A549 treated with GW870086 at 1 μM for 4 hours (cell line): ENCODE data around the gene AP1S1. TPM values are rescaled to one million over a fixed set of nuclear protein-coding genes. Genes with fewer than 3 reads are reported as not detected.

Experiments used
- total RNA-seq: library from RNA; stranded (reverse); fragments of 200-300 nt; extraction: Qiagen RNA extraction; gene quantifications from 5 replicates; pipeline ENCODE4 v1.2.3, GENCODE V29; 2022; ENCODE audit warnings: low read depth

Gene AP1S1
- total RNA-seq = 140 to 156 TPM (median 147 TPM) in 5 replicates

DNA sequence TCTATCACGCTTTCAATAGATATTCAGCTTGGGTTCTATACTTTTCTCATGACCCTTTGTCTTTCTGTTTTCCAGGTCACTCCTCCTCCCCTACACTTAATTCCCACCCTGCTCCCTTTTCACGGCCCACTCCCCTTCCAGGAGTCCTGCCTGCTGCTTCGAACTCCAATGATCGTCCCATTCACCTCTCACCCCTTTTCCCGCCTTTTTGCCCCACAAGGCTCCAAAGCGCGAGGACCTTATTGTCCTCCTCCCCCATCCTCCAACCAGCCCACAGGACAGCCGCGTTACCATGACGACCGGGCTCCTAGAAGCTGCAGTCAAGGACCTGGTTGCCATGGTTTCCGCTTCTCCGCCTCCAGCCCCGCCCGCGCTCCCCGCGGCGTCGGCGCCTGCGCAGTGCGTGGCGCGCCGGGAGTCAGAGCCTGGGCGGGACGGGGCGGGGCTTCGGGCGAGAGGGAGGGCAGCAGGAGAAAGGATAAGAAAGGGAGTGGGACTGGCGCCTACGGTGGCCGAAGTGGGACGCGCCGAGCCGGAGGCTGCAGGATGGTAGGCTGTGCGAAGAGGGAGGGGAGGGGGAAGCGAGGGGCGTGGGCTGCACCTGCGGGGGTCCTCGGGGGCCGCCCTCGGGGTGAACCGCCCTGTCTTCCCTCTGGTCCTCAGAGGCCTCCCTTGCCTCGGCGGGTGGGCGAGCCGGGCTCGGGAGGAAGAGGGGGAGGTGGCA is at the start of gene AP1S1:
Gene AP1S1 (plus strand): TSS at position 508 of the 724 bp plus-strand sequence. CDS start 39 bp downstream, at position 547.

GRCh38 chr7:101126651-101127459 is 27.4 kb upstream of the AP1S1 start, which contains the start of gene SERPINE1:
Gene SERPINE1 (plus strand): TSS chr7:101127104. CDS start chr7:101128394, 1,290 bp downstream.

GRCh38 chr7:101165075-101165957 is 11.0 kb downstream of the AP1S1 start, which contains the start of gene VGF:
Gene VGF (minus strand): TSS chr7:101165569. CDS start chr7:101164843, 726 bp downstream.

DNA sequence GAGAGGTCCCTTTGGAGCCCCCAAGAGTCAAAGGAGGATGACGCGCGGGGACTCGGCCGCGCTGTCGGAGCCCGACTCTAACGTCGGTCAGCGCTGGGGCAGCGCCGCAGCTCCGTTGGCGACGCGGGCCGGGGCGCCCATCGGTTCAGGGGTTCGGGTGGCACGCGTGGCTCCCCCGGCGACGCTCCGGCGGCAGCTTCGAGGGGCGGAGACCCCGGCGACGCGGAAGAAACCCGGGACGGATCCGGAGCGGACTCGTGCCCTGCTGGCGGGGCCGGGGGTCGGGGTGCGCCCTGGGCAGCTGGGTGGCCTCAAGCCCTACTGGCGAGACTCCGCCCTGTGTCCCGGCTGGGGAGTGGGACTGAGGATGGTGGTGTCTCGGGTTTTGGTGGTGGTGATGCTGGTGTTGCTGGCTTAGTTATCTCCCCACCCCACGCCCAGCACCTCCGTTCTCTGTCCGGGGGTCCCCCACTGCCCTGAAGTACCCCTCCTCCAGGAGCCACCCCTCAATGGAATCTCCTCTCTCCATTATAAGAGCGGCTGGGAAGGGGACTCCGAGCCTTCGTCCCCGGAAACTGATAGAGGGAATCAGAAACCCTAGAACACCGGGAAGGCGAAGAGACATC is 26.0 kb downstream of the AP1S1 start, which contains the start of gene NAT16:
Gene NAT16 (minus strand): TSS at position 164 of the 626 bp plus-strand sequence. CDS start 5,486 bp downstream, outside the sequence.

DNA sequence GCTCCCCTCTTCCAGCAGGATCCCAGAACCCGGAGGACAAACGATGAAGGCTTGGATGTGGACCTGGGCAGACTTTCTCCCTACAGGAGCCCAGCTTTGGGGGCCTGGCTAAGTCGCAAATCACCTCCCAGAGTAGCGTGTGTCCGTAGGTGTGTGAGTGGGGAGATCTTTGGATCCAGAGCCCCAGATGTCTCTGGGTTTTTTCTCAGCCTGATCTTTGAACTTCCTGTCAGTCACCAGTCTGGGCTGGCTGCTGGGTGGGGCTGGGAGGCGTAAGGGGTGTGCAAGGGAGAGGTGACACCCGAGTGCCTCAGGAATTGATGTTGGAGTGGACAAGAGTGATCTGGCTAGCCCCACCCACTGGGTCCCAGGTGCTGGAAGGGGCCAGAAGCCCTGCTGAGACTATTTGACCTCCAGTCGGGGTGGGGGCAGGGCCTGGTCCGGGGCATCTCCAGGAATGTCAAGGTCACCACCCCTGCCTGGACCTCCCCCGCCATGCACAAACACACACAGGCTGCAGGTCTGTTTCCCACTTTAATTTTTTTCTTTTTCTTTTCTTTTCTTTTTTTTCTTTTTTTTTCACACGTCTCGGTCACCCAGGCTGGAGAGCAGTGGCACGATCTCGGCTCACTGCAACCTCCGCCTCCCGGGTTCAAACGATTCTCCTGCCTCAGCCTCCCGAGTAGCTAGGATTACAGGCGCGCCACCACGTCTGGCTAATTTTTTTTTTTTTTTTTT is 46.8 kb downstream of the AP1S1 start, which contains the start of gene MOGAT3:
Gene MOGAT3 (minus strand): TSS at position 175 of the 738 bp plus-strand sequence. CDS start 182 bp downstream, outside the sequence.

Other genes starting within 250 kb of the AP1S1 start
- gene MUC3A, start 204.9 kb upstream of the AP1S1 start, total RNA-seq = 14.0 to 20.8 TPM (median 19.9 TPM) in 5 replicates
- 14.8 to 23.2 TPM (median 20.8 TPM) in 5 replicates for gene MUC12, start 184.9 kb upstream of the AP1S1 start, total RNA-seq
- gene MUC17, start 134.4 kb upstream of the AP1S1 start, total RNA-seq = 0.01 to 0.19 TPM (median 0.03 TPM) in 4 of 5 replicates, not detected in the other
- 11.6 to 15.7 TPM (median 12.4 TPM) in 5 replicates for gene TRIM56, start 69.0 kb upstream of the AP1S1 start, total RNA-seq
- gene SERPINE1, start 27.4 kb upstream of the AP1S1 start, total RNA-seq = 1,451 to 1,792 TPM (median 1,550 TPM) in 5 replicates
- 12.8 to 27.7 TPM (median 17.7 TPM) in 5 replicates for gene VGF, start 11.1 kb downstream of the AP1S1 start, total RNA-seq
- gene NAT16, start 25.8 kb downstream of the AP1S1 start, total RNA-seq = 0.06 to 0.25 TPM (median 0.11 TPM) in 5 replicates
- gene MOGAT3, start 46.6 kb downstream of the AP1S1 start, total RNA-seq = not detected in 5 replicates
- gene PLOD3, start 63.1 kb downstream of the AP1S1 start, total RNA-seq = 69.1 to 87.4 TPM (median 81.3 TPM) in 5 replicates
- 80.9 to 104 TPM (median 90.2 TPM) in 5 replicates for gene ZNHIT1, start 63.7 kb downstream of the AP1S1 start, total RNA-seq
- gene CLDN15, start 83.3 kb downstream of the AP1S1 start, total RNA-seq = 7.0 to 11.5 TPM (median 10.7 TPM) in 5 replicates
- gene FIS1, start 90.6 kb downstream of the AP1S1 start, total RNA-seq = 136 to 151 TPM (median 137 TPM) in 5 replicates
- gene IFT22, start 167.3 kb downstream of the AP1S1 start, total RNA-seq = 49.9 to 56.8 TPM (median 53.6 TPM) in 5 replicates
- 0.36 to 0.83 TPM (median 0.60 TPM) in 5 replicates for gene COL26A1, start 208.4 kb downstream of the AP1S1 start, total RNA-seq